Measurements from ENCODE around the gene THOC5. TPM values are rescaled to one million over a fixed set of nuclear protein-coding genes. Genes with fewer than 3 reads are reported as not detected.

Gene THOC5
- total RNA-seq, 2 experiments from 2014 or later = 63.9 to 71.7 TPM

DNA sequence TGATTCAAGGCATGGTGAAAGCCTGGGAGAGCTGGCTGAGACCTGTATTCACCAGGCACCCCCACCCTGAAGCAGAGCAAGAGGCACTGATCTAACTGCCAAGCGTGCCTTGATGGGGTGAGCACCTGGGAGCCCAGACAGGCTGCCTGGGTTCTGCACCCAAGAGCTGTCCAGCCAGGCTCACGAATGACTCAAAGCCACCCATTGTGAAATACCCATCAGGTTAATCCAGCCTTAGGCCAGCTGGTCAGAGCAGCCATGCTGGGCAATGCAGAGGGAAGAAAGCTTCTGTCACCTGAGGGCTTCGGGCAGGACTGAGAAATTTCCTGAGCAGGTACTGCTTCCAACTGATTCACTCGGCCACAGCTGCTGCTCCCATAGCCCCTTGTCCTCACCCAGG, 22.1 kb downstream of the THOC5 start:
- H3K27me3 Mint-ChIP-seq = no peaks in the 10 kb centered on the region
- H3K27ac Mint-ChIP-seq = no peak overlapping the region
- peaks cover 32% of the 10 kb centered on the region for H3K36me3 Mint-ChIP-seq
- H3K4me3 Mint-ChIP-seq = no peak overlapping the region
- H3K4me1 Mint-ChIP-seq = no peaks in the 10 kb centered on the region
- no peaks in the 10 kb centered on the region for H3K9me3 Mint-ChIP-seq
- no peak for DNase-seq

DNA sequence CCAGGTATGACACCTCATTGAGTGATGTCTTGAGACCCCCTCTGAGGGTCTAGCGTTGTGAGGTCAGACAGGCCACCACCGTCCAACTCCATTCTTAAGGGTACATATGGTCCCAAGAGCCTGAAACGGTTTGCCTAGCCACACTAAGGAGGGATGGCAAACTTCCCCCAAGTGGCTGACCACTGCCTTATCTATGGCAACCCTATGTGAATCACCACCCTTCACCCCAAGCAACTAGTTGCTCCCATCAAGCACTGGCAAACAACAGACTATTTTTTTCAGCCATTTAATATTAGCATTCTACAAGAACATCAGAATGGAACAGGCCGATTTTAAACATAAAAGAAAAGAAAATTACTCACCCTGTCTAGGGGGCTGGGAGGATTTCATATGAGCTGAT, 22.8 kb downstream of the THOC5 start:
- H3K9me3 Mint-ChIP-seq = no peaks in the 10 kb centered on the region
- peaks cover 32% of the 10 kb centered on the region for H3K36me3 Mint-ChIP-seq
- H3K27ac Mint-ChIP-seq = no peak overlapping the region
- DNase-seq = no peak
- H3K4me1 Mint-ChIP-seq = no peaks in the 10 kb centered on the region
- no peaks in the 10 kb centered on the region for H3K27me3 Mint-ChIP-seq
- no peak overlapping the region for H3K4me3 Mint-ChIP-seq

DNA sequence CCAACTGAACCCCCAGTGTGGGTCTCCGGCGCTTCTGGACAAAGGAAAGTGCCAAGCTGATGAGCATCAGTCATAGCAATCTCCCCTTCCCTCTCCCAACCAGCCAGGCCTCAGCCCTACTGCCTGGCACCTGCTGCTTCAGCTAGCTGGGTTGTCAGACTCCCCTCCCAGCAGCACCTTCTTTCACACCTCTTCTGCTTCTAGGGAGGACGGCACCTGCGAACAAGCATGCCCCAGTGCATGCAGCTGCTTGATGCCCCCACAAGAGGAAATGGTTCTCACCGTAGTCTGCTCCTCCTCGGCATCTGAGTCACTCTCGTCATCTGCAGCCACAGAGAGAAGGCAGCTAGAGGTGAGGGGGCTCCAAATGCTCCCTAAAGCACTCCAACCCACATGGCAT, 25.4 kb downstream of the THOC5 start:
- no peaks in the 10 kb centered on the region for H3K4me1 Mint-ChIP-seq
- no peaks in the 10 kb centered on the region for H3K27me3 Mint-ChIP-seq
- no peak overlapping the region for H3K4me3 Mint-ChIP-seq
- no peaks in the 10 kb centered on the region for H3K9me3 Mint-ChIP-seq
- DNase-seq = no peak
- H3K27ac Mint-ChIP-seq = no peak overlapping the region
- peaks cover 30% of the 10 kb centered on the region for H3K36me3 Mint-ChIP-seq

DNA sequence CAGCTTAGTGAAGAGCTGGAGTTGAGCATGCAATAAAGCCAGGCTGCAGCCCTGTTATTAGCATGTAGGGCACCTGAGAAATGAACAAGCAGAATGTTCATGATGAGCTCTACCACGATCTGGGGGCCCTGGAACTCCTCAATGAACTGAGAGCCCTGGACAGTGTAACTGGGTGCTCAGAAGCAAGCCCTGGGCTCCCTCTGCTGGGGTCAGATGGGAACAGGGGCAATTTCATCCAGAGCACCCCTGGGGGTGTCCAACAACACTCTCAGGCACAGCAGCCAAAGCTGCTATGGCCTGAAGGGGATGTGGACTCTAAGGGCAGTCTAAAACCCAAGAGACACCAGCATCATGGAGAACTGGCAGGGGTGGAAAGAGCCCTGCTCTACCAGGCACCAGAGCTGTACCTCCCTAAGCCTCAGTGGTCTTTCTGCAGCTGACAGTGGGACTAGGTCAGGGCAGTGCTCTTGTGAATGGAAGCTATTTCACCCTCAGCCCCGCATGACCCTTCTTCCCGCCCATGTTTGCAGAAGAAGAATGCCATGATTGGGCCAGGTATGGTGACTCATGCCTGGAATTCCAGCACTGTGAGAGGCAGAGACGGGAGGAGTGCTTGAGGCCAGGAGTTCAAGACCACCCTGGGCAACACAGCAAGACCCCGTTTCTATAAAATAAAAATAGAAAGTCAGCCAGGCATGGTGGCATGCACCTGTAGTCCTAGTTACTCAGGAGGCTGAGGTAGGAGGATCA, 28.9 kb downstream of the THOC5 start:
- peak; percentile 7 for DNase-seq
- Mint-ChIP-seq H3K4me3 (no peak overlapping the region), H3K4me1 (no peaks in the 10 kb centered on the region), H3K27ac (no peak overlapping the region), H3K36me3 (peaks cover 32% of the 10 kb centered on the region), H3K27me3 (no peaks in the 10 kb centered on the region), H3K9me3 (no peaks in the 10 kb centered on the region)

DNA sequence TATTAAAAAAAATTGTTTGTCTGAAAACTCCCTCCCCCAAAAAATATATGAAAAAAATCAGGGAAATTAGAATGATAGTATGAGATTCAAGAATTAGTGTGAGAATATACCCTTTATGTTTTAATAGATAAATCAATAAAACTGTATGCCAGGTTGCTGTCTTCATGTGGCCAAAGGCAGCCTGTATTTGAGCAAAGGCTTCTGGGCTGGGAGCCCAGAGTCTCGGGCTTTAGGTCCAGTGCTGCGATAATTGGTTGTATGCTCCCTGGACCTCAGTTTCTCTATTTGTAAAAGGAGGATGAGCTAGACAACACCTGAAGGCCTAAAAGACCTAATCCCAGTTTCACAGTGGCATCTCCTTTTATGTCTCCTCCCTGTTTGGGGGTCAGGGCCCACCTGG, 29.8 kb downstream of the THOC5 start:
- no peak overlapping the region for H3K4me3 Mint-ChIP-seq
- H3K27me3 Mint-ChIP-seq = no peaks in the 10 kb centered on the region
- H3K36me3 Mint-ChIP-seq = peaks cover 32% of the 10 kb centered on the region
- no peak overlapping the region for H3K27ac Mint-ChIP-seq
- H3K4me1 Mint-ChIP-seq = no peaks in the 10 kb centered on the region
- DNase-seq = no peak
- no peaks in the 10 kb centered on the region for H3K9me3 Mint-ChIP-seq

DNA sequence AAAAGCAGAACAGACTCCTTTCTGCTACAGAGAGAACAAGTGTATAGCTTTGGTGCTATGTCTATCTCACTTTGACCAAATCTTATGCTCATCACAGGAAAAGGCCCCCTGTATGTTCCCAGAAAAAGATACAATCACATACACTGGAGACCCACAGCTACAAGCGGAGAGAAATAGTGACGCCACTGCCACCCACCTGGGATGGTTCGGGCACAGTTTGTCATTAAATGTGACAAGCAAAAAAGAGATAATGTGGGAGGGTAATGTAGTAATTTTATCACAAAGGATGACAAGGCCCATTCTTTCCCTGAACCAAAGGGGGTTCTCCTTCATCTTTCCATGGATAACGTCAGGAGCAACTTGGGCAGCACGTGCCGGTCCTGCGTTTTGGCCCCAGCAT, 32.0 kb downstream of the THOC5 start:
- Mint-ChIP-seq H3K27ac (no peak overlapping the region), H3K9me3 (no peaks in the 10 kb centered on the region), H3K36me3 (peaks cover 26% of the 10 kb centered on the region), H3K27me3 (no peaks in the 10 kb centered on the region), H3K4me1 (no peaks in the 10 kb centered on the region), H3K4me3 (no peak overlapping the region)
- DNase-seq = no peak

DNA sequence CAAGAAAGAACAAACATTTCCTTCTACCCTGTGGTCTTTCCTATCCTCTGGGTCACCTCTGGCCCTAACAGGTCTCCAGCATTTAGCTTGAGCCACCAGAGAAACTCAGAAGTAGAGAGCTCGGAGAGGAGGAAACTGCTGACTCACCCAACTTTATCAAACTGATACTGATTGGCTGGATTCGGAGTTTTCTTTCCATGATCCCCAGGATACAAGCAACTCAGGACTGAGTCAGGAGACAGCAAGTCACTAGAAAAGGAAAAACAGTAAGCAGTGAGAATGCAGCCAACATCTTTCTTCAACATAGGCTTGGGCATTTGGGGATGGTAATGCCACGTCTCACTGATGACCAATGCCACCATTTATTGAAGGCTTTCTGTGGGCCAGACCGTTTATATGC, 32.7 kb downstream of the THOC5 start:
- no peaks in the 10 kb centered on the region for H3K4me1 Mint-ChIP-seq
- DNase-seq = no peak
- H3K27me3 Mint-ChIP-seq = no peaks in the 10 kb centered on the region
- H3K36me3 Mint-ChIP-seq = peaks cover 24% of the 10 kb centered on the region
- peak overlapping the region; percentile 56 for H3K27ac Mint-ChIP-seq
- no peaks in the 10 kb centered on the region for H3K9me3 Mint-ChIP-seq
- no peak overlapping the region for H3K4me3 Mint-ChIP-seq

DNA sequence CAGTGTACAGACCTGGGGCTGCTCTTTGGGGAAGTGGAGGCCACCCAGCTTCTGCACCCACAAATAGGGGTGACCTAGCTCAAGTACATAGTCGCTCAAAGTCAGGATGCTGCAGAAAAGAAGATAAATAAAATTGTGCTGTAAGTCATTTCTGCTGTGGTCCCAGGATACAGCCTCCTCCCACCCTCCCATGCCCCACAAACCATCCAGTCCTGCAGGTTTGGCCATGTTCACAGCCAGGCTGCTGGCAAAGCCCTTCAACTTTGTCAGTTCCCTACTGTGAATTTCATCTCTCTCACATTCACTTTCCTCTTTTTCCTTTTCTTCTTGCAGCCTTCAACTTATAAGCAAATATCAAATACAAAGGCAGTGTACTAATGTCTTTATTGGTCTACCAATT, 33.6 kb downstream of the THOC5 start:
- no peaks in the 10 kb centered on the region for H3K4me1 Mint-ChIP-seq
- no peaks in the 10 kb centered on the region for H3K9me3 Mint-ChIP-seq
- DNase-seq = no peak
- no peak overlapping the region for H3K27ac Mint-ChIP-seq
- no peaks in the 10 kb centered on the region for H3K27me3 Mint-ChIP-seq
- no peak overlapping the region for H3K4me3 Mint-ChIP-seq
- peaks cover 19% of the 10 kb centered on the region for H3K36me3 Mint-ChIP-seq

DNA sequence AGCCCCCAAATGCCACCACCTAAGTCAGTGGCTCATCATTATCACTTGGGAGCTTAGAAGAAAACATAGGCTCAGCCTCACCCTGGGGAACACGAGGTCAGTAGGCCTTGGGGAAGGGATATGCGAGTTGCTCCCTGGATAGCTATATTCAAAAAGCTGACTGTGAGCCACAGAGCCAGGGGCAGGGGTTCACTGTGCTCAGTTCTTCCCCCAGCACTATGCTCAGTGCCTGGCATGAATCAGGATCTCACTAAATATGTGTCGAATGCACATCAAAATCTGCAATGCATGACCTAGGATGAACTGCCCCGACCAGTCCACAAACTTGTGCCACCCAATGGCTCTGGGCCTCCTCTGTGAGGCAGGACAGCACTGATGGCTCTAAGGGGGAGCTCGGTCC, 35.1 kb downstream of the THOC5 start:
- Mint-ChIP-seq H3K4me1 (no peaks in the 10 kb centered on the region), H3K27me3 (no peaks in the 10 kb centered on the region), H3K36me3 (peaks cover 16% of the 10 kb centered on the region), H3K9me3 (no peaks in the 10 kb centered on the region), H3K4me3 (no peak overlapping the region), H3K27ac (no peak overlapping the region)
- DNase-seq = no peak

DNA sequence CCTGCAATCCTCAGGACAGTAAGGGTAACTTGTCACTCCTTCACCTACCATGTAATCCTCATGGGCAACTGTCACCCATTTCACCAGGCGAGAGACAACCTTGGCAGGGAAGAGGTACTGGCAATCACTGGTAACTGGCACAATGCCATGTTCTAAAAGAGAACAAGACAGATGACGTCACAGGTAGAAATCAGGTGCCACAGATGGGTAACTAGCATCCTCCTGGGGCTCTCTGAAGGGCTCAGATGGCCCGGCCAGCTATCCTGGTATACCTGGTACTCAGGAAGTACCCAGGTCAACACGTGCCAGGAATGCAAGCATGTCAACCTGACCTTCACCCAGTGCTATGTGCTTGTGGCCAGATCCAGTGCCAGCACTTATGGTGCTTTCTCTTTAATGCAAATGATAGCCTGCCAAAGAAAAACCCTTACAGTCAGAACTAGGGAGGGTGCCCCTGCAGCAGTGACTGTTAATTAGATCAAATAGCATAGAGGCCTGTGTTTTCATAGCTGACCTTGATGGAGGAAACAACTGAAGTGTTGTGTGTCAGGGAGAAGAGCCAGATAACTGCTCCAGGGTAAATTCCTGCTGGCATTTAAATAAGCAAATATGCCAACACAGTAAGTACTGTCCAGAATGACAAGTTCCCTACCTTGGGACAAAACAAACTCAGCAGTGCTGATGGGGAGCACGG, 36.2 kb downstream of the THOC5 start:
- H3K27ac Mint-ChIP-seq = no peak overlapping the region
- H3K36me3 Mint-ChIP-seq = peaks cover 15% of the 10 kb centered on the region
- no peak for DNase-seq
- no peak overlapping the region for H3K4me3 Mint-ChIP-seq
- no peaks in the 10 kb centered on the region for H3K4me1 Mint-ChIP-seq
- no peaks in the 10 kb centered on the region for H3K9me3 Mint-ChIP-seq
- H3K27me3 Mint-ChIP-seq = no peaks in the 10 kb centered on the region

DNA sequence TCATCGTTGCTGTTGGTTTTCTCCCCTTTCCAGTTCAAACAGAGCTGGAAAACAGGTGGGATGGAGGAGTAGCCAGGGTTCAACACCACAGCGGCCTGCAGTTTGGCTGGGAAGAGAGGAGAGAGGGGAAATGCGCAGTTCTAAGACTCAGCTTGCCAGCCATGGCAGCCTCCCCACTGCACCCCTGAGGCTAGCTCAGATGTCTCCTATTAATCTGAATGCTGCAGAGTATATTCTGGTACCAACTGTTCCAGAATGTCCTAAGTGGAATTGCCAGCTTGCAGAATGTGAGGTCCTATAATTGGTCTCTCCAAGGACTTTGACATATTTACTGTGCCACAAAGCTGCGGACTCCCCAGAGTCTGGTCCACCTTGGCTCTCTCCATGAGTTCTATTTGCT, 41.5 kb downstream of the THOC5 start:
- Mint-ChIP-seq H3K4me3 (no peak overlapping the region), H3K36me3 (peaks cover 14% of the 10 kb centered on the region), H3K9me3 (no peaks in the 10 kb centered on the region), H3K27ac (no peak overlapping the region), H3K27me3 (no peaks in the 10 kb centered on the region), H3K4me1 (peaks cover 3% of the 10 kb centered on the region)
- no peak for DNase-seq

DNA sequence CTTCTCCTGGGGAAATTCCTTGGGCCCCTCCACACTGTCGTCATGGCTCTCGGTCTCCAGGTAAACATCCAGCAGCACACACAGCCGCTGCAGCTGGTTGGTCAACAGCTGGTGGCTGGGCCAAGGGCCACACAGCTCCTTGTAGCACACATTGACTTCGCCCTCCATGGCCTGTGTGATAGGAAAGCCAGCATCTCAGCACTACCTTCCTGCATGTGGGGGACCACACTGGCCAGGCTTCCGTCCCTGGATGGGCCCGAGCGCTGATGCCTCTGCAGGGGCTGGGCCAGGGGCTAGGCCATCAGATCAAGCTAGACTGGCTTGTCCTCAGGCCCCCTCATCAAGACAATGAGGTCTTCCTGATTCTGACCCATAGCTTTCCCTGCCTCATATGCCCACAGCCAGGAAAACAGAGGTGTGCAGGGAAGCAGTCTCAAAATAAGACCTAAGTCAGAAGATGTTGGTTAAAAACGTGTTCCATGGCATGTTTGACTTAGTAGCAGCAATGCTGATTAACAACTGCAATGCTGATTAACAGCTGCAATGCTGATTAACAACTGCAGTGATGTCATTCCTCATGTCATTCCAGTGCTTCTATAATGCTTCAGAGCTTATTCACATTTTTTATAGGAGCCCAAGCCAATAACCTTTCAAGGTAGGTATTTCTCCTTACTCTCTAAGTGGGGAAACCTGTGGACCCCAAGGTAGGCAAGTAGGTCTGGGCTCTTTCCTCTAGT, 42.3 kb downstream of the THOC5 start:
- Mint-ChIP-seq H3K9me3 (no peaks in the 10 kb centered on the region), H3K36me3 (peaks cover 18% of the 10 kb centered on the region), H3K4me1 (peaks cover 3% of the 10 kb centered on the region), H3K4me3 (no peak overlapping the region), H3K27ac (peak overlapping the region; percentile 68), H3K27me3 (no peaks in the 10 kb centered on the region)
- no peak for DNase-seq

DNA sequence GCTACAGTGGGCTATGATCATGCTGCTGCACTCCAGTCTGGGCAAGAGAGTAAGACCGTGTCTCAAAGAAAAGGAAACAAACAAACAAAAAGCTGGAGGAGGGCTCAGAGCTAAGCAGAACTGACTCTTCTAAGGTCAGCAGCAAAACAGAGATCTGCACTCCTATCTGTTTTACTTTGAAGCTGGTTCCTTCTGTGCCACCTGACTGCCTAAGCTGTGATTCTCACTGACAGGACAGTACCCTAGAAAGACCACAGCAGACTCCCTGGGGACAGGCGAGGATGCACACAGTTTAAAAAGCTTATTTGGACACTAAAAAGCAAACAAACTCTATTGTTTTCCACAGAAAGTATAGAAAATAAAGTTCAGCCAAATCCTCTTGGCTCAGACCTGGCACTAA, 43.0 kb downstream of the THOC5 start:
- H3K27ac Mint-ChIP-seq = peak overlapping the region; percentile 6
- H3K4me1 Mint-ChIP-seq = peaks cover 3% of the 10 kb centered on the region
- H3K4me3 Mint-ChIP-seq = no peak overlapping the region
- H3K27me3 Mint-ChIP-seq = no peaks in the 10 kb centered on the region
- H3K36me3 Mint-ChIP-seq = peaks cover 13% of the 10 kb centered on the region
- no peaks in the 10 kb centered on the region for H3K9me3 Mint-ChIP-seq
- DNase-seq = no peak

DNA sequence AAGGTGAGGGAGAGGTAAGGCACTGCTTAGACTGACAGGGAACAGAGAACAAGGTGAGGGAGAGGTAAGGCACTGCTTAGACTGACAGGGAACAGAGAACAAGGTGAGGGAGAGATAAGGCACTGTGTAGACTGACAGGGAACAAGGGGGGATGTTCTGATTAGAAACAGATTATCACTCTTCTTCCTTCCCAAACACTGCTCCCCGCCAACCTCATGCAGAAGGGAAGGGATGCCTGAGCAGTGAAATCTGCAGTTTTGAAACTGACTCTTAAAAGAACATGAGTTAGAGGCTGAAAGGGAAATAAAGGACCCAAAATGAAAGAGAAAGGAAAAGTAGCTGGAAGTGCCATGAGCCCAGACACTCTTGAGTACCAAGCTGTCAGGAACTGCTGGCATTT, 43.7 kb downstream of the THOC5 start:
- Mint-ChIP-seq H3K4me1 (peaks cover 3% of the 10 kb centered on the region), H3K27ac (no peak overlapping the region), H3K36me3 (peaks cover 15% of the 10 kb centered on the region), H3K27me3 (no peaks in the 10 kb centered on the region), H3K9me3 (no peaks in the 10 kb centered on the region), H3K4me3 (no peak overlapping the region)
- DNase-seq = no peak

DNA sequence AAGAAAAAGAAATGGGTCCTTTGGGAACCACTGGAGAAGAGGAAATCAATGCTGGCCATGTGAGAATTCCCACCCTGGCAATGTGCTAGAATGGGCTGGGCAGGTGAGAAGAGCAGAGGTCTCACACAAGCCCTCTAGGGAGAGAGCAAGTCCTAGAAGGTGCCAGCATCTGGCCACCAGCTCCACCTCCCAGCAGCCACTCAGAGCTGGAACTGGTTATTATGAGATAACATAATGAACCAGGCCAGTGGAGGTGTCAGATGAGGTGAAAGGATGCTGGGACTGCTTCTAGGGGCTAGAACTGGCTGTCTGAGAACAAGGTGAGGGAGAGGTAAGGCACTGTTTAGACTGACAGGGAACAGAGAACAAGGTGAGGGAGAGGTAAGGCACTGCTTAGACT, 44.3 kb downstream of the THOC5 start:
- Mint-ChIP-seq H3K9me3 (no peaks in the 10 kb centered on the region), H3K4me1 (peaks cover 3% of the 10 kb centered on the region), H3K27me3 (no peaks in the 10 kb centered on the region), H3K27ac (no peak overlapping the region), H3K36me3 (peaks cover 15% of the 10 kb centered on the region), H3K4me3 (no peak overlapping the region)
- DNase-seq = no peak
